ENCODE results near the gene ITGA6.

DNA sequence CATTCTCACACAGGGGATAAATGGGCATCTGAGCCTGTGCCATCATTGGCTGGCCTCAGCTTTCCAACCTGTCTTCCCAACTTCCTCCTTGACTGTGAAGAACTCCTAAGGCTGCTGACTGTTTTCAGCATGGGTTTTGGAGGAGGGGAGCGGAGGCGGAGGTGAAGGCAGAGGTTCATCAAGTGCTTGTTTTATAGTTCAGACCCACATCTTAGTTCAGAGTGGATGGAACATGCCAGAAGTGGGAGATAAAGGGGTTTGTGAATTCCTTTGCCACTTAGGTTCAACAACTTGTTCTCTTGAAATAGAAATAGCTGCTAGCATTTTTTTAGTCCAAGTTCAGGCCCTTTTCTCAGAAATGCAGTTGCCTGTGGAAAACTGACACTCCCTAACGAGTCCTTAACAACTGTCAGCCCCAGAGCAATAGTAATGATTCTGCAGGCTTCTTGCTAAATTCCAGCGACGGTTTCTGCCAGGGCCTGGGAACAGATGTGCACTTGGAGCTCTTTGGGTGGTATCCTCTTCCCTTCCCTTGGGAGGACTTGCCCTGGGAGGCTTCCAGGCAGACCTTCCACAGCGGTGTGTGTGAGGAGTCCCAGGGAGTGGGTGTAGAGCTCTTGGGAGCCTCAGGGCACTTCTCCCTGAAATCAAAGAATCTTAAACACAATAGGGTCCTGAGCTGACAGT is 30.1 kb upstream of the ITGA6 start:
- TF ChIP-seq POLR2A (IDR thresholded peaks at IDR 0.05; ENCODE audit: low read depth, low read length) (no peak), POLR2AphosphoS5 (IDR thresholded peaks at IDR 0.05; ENCODE audit: low read depth, low read length) (no peak), TAF1 (IDR thresholded peaks at IDR 0.05; ENCODE audit: low read depth, low read length) (no peak), PAX5 (IDR thresholded peaks at IDR 0.05; ENCODE audit: insufficient read depth, low read length, severe bottlenecking) (no peak)
